Measurements from ENCODE around the gene ZBTB20. TPM values are rescaled to one million over a fixed set of nuclear protein-coding genes. Genes with fewer than 3 reads are reported as not detected.

Gene ZBTB20
- total and polyA plus RNA-seq, 10 of the 15 experiments (the other 5 are each of a cell fraction or from before 2014, with no cell fraction given) = 0.20 to 5.5 (median 2.2) TPM

- H2AFZ ChIP-seq (ENCODE audit: control insufficient read depth, low read depth, low read length) = no peak overlapping the region
- in situ Hi-C loops (cut with MboI) = no loop called here
- ATAC-seq (no peak), DNase-seq (ENCODE audit: low read depth, low spot score) (no peak), FAIRE-seq (no peak)
- no peak overlapping the region for H3K9ac ChIP-seq (ENCODE audit: control insufficient read depth, insufficient read depth, low read length)
- no peaks in the 10 kb centered on the region; the same call in 1 of the 3 replicates for H3K9me3 ChIP-seq (replicated peaks; ENCODE audit: control insufficient read depth, insufficient read depth, low read length)
- no peak for TF ChIP-seq CREM (IDR thresholded peaks at IDR 0.05; ENCODE audit: low read depth)
- TF ChIP-seq MEF2A (IDR thresholded peaks at IDR 0.05; ENCODE audit: insufficient read depth, low read depth, low read length) = no peak
- no peak for TF ChIP-seq HCFC1 (IDR thresholded peaks at IDR 0.05; ENCODE audit: low read length)
- no peak for TF ChIP-seq SPI1 (IDR thresholded peaks at IDR 0.05; ENCODE audit: borderline replicate concordance, insufficient read depth, low read depth, low read length)
- no peak for TF ChIP-seq PAX5 (IDR thresholded peaks at IDR 0.05; ENCODE audit: borderline replicate concordance, low read depth, low read length)
- TF ChIP-seq NBN (IDR thresholded peaks at IDR 0.05) = no peak
- TF ChIP-seq, protein P1, sequence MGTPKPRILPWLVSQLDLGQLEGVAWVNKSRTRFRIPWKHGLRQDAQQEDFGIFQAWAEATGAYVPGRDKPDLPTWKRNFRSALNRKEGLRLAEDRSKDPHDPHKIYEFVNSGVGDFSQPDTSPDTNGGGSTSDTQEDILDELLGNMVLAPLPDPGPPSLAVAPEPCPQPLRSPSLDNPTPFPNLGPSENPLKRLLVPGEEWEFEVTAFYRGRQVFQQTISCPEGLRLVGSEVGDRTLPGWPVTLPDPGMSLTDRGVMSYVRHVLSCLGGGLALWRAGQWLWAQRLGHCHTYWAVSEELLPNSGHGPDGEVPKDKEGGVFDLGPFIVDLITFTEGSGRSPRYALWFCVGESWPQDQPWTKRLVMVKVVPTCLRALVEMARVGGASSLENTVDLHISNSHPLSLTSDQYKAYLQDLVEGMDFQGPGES (IDR thresholded peaks at IDR 0.05) = no peak
- TF ChIP-seq, protein P2, sequence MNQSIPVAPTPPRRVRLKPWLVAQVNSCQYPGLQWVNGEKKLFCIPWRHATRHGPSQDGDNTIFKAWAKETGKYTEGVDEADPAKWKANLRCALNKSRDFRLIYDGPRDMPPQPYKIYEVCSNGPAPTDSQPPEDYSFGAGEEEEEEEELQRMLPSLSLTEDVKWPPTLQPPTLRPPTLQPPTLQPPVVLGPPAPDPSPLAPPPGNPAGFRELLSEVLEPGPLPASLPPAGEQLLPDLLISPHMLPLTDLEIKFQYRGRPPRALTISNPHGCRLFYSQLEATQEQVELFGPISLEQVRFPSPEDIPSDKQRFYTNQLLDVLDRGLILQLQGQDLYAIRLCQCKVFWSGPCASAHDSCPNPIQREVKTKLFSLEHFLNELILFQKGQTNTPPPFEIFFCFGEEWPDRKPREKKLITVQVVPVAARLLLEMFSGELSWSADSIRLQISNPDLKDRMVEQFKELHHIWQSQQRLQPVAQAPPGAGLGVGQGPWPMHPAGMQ (IDR thresholded peaks at IDR 0.05; ENCODE audit: borderline replicate concordance) = no peak
- TF ChIP-seq CHD2 (IDR thresholded peaks at IDR 0.05; ENCODE audit: borderline replicate concordance, low read depth, low read length) = no peak
- no peak for TF ChIP-seq YY1 (IDR thresholded peaks at IDR 0.05; ENCODE audit: low read depth, low read length)
- no peak for TF ChIP-seq SIX5 (IDR thresholded peaks at IDR 0.05; ENCODE audit: low read depth, low read length, severe bottlenecking)
- no peak for TF ChIP-seq NR2F1 (conservative IDR thresholded peaks at IDR 0.05)
- no peak for TF ChIP-seq CEBPB (IDR thresholded peaks at IDR 0.05; ENCODE audit: borderline replicate concordance in 1 of 2, low read depth in 2 of 2, low read length in 2 of 2)
- TF ChIP-seq PAX8 (IDR thresholded peaks at IDR 0.05) = no peak
- no peak for TF ChIP-seq MTA2 (IDR thresholded peaks at IDR 0.05; ENCODE audit: low read depth)
- no peak for TF ChIP-seq EZH2 (IDR thresholded peaks at IDR 0.05; ENCODE audit: borderline replicate concordance, control insufficient read depth, low read depth, low read length)
- no peak for TF ChIP-seq CREB1 (IDR thresholded peaks at IDR 0.05; ENCODE audit: low read depth)
- TF ChIP-seq TCF3 (IDR thresholded peaks at IDR 0.05; ENCODE audit: borderline replicate concordance, insufficient read depth, low read depth, low read length) = no peak
- TF ChIP-seq, protein P3, sequence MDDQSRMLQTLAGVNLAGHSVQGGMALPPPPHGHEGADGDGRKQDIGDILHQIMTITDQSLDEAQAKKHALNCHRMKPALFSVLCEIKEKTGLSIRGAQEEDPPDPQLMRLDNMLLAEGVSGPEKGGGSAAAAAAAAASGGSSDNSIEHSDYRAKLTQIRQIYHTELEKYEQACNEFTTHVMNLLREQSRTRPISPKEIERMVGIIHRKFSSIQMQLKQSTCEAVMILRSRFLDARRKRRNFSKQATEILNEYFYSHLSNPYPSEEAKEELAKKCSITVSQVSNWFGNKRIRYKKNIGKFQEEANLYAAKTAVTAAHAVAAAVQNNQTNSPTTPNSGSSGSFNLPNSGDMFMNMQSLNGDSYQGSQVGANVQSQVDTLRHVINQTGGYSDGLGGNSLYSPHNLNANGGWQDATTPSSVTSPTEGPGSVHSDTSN (IDR thresholded peaks at IDR 0.05; ENCODE audit: insufficient replicate concordance, low read depth, low read length) = no peak
- no peaks in the 10 kb centered on the region for H3K27me3 ChIP-seq (replicated peaks in 1 of 2; ENCODE audit: control insufficient read depth in 2 of 2, insufficient read depth in 2 of 2, low read length in 1 of 2)
- no peak overlapping the region for H3K27ac ChIP-seq (ENCODE audit: control insufficient read depth, insufficient read depth)
- H4K20me1 ChIP-seq (ENCODE audit: control insufficient read depth, insufficient read depth) = no peaks in the 10 kb centered on the region
- POLR2A ChIA-PET = no interaction called here
- no peak overlapping the region for H3K4me3 ChIP-seq
- H3K36me3 ChIP-seq (ENCODE audit: control insufficient read depth in 2 of 2, insufficient read depth in 2 of 2, low read length in 1 of 2) = no peaks in the 10 kb centered on the region
- H3K4me2 ChIP-seq (ENCODE audit: control insufficient read depth, insufficient read depth) = no peak overlapping the region
- no peaks in the 10 kb centered on the region for H3K79me2 ChIP-seq (ENCODE audit: control insufficient read depth, insufficient read depth, low read length)
- RAD21 ChIA-PET (ENCODE audit: unreplicated experiment) = no interaction called here
- no peaks in the 10 kb centered on the region for H3K4me1 ChIP-seq (ENCODE audit: control insufficient read depth, insufficient read depth, low read length)
- CTCF ChIA-PET = no interaction called here
- intact Hi-C loops (cut with micrococcal nuclease; ENCODE audit: unreplicated experiment) = no loop called here
- no TSS peak for BruUV-seq (replicated peaks)
- whole genome bisulfite sequencing (ENCODE audit: insufficient coverage, insufficient replicate concordance, low lambda C conversion rate, missing lambda C conversion rate) = 46% methylated on average over 2 of the region's 2 CpGs
- SMC1A ChIA-PET (ENCODE audit: uncharacterized antibody, unreplicated experiment) = interaction anchor here (1.1 kb wide), 1 partner anchor 484 kb away, joined by 3 read pairs; no protein-coding TSS in a partner anchor
These were observed 371.7 kb downstream of the ZBTB20 start for GRCh38 chr3:114775395-114775794.
